ENCODE data around the gene MARS1.

MARS1 gene

DNA sequence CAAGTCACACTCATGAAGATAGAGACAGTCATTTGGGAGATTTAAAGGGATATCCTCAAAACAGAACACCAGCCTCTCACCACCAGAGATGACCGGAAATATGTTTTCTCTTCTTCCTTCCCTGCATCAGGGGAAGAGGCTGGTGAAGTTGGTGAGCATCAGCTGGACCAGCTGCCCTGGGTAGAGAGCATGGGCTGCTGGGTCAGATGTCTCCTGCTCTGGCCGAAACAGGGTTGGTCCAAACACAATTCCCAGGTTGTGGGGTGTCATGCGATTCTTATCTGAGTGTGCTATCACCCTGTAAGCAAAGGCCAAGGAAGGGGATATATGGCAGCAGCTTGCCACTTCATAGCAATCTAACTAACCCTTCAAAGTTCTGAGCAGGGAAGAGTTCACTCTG, 15.5 kb upstream of the MARS1 start:
- TF ChIP-seq, protein P1, sequence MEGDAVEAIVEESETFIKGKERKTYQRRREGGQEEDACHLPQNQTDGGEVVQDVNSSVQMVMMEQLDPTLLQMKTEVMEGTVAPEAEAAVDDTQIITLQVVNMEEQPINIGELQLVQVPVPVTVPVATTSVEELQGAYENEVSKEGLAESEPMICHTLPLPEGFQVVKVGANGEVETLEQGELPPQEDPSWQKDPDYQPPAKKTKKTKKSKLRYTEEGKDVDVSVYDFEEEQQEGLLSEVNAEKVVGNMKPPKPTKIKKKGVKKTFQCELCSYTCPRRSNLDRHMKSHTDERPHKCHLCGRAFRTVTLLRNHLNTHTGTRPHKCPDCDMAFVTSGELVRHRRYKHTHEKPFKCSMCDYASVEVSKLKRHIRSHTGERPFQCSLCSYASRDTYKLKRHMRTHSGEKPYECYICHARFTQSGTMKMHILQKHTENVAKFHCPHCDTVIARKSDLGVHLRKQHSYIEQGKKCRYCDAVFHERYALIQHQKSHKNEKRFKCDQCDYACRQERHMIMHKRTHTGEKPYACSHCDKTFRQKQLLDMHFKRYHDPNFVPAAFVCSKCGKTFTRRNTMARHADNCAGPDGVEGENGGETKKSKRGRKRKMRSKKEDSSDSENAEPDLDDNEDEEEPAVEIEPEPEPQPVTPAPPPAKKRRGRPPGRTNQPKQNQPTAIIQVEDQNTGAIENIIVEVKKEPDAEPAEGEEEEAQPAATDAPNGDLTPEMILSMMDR (conservative IDR thresholded peaks at IDR 0.05; ENCODE audit: control insufficient read depth, insufficient read depth, low read depth, low read length), result no peak
- DNase-seq (ENCODE audit: low read depth), result no peak
- no peak overlapping the region for H3K4me3 ChIP-seq (ENCODE audit: control insufficient read depth, low read depth, low read length)

DNA sequence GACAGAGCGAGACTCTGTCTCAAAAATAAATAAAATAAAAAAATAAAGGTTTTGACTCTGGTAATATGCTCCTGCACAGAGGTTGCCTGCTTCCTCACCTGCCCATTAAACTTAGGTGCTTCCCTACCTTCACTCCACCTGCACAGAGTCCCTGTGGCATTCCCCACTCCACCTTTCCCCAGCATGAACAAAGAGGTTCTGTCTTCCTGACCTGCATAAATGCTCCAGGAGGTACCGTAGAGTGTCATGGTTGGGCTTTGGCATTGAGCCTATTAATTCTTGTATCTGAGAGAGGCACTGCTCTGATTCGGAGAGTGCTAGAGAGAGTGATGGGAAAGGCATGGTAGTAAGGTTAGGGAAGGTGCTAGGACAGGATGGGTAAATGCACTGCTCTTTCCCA, 14.5 kb upstream of the MARS1 start:
- DNase-seq (ENCODE audit: low read depth), result no peak
- no peak overlapping the region for H3K4me3 ChIP-seq (ENCODE audit: control insufficient read depth, low read depth, low read length)
- TF ChIP-seq, protein P1 (conservative IDR thresholded peaks at IDR 0.05; ENCODE audit: control insufficient read depth, insufficient read depth, low read depth, low read length), result no peak

DNA sequence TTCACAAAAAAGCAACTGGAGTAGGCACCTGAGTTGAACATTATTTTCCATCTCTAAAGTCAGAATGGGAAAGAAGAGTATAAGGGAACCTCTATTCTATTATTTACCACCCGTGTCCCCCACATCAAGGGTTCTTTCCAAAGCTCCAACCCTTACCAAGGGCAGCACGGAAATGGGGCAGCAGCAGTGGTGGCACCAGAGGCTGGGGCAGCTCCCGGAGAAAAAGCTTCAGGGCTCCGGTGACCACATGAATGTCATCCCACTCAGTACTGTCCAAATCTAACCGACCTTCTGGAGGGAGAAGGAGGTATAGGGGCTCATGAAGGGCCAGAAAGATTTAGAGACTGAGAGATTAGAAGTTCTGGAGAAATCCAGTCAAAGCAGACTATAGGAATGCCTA, 14.0 kb upstream of the MARS1 start:
- H3K4me3 ChIP-seq (ENCODE audit: control insufficient read depth, low read depth, low read length), result no peak overlapping the region
- TF ChIP-seq, protein P1 (conservative IDR thresholded peaks at IDR 0.05; ENCODE audit: control insufficient read depth, insufficient read depth, low read depth, low read length), result no peak
- no peak for DNase-seq (ENCODE audit: low read depth)

DNA sequence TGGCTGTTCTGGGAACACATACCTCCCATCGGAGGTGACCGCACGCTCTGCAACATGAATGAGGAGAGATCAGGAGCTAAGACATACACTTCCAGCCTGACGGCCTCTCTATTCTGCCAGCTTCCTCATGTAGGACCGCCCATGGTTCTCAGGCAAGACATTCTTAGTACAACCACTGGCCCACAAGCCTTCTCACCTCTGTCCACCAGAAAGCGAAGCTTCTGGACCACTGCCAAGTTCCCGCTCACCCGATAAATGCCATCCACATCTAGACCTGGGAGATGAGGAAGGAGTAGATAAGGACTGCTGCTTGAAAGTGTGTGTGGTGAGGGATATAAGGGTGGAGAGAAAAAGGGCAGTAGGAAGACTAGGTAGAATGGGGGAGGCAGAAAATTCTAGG, 13.4 kb upstream of the MARS1 start:
- DNase-seq (ENCODE audit: low read depth), result no peak
- H3K4me3 ChIP-seq (ENCODE audit: control insufficient read depth, low read depth, low read length), result no peak overlapping the region
- TF ChIP-seq, protein P1 (conservative IDR thresholded peaks at IDR 0.05; ENCODE audit: control insufficient read depth, insufficient read depth, low read depth, low read length), result no peak

DNA sequence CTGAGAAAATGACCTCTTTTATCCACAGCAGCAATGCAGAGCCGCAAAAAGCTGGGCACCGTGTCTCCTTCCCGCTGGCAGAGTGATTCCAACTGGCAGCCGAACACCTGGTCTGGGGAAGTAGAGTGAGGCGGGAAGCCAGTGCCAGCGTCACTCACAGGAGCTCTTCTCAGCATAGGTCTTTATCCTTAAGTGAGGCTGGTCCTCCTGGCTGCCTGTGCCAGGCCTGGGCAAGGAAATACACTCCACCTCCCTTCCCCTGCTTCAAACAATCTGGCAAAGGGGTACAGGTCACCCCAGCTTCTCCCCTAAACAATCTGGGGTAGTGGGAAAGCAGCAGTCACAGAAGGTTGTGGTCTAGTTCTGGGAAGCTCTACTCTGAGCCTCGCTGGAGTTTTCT, 13.0 kb upstream of the MARS1 start:
- no peak for DNase-seq (ENCODE audit: low read depth)
- H3K4me3 ChIP-seq (ENCODE audit: control insufficient read depth, low read depth, low read length), result no peak overlapping the region
- TF ChIP-seq, protein P1 (conservative IDR thresholded peaks at IDR 0.05; ENCODE audit: control insufficient read depth, insufficient read depth, low read depth, low read length), result no peak

DNA sequence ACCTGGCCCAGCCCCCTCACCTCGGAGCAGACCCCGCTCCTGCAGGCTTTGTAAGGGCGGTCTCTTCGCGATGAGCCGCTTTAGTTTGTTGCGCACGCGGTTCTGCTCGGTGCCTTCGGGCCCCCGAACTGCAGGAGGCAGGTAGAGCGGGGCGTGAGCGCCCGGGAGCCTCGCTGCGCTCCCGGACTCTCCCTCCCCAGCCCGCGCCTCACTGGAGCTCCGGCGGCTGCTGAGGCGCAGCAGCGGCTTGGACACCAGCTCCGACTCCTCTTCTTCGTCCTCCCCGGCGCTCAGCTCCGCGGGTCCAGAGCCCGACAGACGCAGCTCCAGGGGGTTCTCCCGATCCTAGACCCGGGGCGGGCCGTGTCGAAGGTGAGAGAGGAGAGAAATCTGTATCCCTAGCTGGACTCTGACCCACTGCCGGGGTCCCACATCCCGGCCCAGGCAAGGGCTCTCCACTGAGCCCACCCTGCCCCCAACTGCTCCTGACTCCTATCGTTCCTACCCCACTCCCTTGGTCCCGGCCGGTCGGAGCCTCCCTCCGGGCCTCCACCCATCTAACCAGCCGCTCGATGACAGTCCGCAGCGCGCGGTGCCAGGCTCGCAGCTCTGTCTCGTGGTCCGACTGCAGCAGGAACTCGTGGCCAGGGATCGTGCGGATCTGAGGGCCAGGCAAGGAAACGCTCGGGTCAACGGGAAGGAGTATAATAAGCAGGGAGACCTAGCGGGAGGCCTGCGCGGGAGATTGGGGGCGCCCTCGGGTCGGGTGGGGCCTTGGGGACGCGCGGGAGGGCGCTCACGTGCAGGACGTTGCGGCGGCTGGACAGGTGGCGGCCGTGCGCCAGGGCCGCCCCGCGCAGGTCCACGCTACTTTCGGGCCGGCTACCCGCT, 12.4 kb upstream of the MARS1 start:
- peak; percentile 21 for DNase-seq (ENCODE audit: low read depth)
- H3K4me3 ChIP-seq (ENCODE audit: control insufficient read depth, low read depth, low read length), result no peak overlapping the region
- TF ChIP-seq, protein P1 (conservative IDR thresholded peaks at IDR 0.05; ENCODE audit: control insufficient read depth, insufficient read depth, low read depth, low read length), result no peak
